Measurements from ENCODE around the gene JAK1. TPM values are rescaled to one million over a fixed set of nuclear protein-coding genes. Genes with fewer than 3 reads are reported as not detected.
A peak's percentile ranks its signal among the peaks of the same experiment; 100 is the strongest.

Gene JAK1
- total and polyA plus RNA-seq, 9 of the 15 experiments (the other 6 are each of a cell fraction or from before 2014, with no cell fraction given), result 9.7 to 44.1 (median 42.5) TPM

DNA sequence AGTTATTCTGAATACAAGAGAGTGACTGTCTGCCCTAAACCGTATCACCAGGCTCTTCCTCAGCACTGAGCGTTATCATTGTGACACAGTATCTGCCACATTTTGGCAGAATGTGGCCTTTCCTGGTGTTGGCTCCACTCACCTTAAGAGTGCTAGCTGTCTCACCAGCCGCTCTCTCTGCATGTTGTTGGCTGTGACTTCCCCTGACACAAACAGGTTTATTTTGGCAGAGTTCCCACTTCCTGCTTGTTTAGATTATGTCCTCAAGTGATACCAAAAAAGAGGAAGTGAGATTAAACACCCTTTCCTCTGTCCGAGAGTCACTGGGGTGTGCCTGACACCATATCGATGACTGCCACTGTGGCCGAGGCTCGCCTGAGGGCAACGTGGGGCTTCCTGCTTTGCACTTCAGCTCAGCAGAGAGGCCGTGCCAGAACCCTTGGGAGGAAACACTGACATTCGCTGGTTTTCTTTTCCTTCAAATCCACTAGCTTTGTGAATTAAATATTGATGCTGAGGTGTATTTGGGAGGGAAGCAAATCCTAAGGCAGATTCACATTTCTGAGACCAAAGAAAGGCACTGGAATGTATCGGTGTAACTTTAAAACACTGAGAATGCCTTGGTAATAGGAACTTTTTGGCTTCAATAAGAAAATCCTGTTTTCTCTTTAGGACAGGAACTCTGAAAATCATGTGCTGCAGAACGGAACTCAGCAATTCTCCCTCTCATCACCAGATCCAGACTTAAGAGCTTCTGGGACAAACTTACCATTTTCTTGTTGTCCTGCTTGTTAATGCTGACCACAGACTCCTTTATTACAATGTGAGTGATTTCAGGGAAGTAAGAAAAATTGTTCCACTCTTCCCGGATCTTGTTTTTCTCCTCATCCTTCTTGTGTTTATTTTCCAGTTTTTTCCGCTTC, 102.1 kb downstream of the JAK1 start (continued):
- TF ChIP-seq, protein P1, sequence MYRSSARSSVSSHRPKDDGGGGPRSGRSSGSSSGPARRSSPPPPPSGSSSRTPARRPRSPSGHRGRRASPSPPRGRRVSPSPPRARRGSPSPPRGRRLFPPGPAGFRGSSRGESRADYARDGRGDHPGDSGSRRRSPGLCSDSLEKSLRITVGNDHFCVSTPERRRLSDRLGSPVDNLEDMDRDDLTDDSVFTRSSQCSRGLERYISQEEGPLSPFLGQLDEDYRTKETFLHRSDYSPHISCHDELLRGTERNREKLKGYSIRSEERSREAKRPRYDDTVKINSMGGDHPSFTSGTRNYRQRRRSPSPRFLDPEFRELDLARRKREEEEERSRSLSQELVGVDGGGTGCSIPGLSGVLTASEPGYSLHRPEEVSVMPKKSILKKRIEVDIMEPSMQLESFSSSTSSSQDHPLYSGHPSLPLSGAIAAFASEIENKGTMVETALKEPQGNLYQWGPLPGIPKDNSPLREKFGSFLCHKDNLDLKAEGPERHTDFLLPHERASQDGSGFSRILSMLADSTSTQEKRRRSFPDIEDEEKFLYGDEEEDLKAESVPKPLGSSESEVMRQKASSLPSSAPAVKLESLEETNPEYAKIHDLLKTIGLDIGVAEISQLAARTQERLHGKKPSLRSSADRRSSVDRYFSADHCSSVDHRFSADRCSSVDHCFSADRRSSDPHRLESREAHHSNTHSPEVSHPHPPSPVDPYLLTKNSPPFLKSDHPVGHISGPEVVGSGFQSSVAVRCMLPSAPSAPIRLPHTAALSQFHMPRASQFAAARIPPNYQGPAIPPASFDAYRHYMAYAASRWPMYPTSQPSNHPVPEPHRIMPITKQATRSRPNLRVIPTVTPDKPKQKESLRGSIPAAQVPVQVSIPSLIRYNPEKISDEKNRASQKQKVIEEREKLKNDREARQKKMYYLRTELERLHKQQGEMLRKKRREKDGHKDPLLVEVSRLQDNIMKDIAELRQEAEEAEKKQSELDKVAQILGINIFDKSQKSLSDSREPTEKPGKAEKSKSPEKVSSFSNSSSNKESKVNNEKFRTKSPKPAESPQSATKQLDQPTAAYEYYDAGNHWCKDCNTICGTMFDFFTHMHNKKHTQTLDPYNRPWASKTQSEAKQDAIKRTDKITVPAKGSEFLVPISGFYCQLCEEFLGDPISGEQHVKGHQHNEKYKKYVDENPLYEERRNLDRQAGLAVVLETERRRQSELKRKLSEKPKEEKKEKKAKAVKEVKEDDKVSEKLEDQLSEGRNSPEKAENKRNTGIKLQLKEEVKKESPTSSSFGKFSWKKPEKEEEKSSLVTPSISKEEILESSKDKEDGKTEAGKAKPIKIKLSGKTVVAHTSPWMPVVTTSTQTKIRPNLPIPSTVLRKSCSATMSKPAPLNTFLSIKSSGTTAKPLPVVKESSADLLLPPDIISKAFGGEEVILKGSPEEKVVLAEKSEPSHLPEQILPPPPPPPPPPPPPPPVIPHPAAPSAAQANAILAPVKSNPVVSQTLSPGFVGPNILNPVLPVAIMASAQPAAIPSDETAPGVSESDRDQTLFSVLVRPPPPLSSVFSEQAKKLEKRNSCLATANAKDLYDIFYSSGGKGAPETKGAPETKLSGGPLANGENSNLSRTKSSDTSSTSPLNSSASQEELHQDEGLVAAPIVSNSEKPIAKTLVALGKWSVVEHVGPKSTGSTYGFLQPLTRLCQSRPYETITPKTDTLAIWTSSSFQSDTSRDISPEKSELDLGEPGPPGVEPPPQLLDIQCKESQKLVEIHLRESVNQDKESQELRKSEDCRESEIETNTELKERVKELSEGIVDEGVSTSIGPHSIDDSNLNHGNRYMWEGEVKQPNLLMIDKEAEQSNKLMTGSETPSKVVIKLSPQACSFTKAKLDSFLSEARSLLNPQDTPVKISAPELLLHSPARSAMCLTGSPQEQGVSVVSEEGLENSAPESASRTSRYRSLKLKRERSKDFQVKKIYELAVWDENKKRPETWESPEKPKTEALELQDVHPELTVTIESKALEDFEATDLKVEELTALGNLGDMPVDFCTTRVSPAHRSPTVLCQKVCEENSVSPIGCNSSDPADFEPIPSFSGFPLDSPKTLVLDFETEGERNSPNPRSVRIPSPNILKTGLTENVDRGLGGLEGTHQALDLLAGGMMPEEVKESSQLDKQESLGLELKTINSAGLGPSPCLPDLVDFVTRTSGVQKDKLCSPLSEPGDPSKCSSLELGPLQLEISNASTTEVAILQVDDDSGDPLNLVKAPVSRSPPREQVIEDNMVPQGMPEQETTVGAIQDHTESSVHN (IDR thresholded peaks at IDR 0.05; ENCODE audit: borderline replicate concordance in 1 of 2, low read depth in 1 of 2), result peak in 1 of 2 experiments; percentile 46; a peak in 1 of 4 replicates
- TF ChIP-seq SNIP1 (IDR thresholded peaks at IDR 0.05; ENCODE audit: low read depth) (no peak), NFE2L1 (tag; IDR thresholded peaks at IDR 0.05; ENCODE audit: borderline replicate concordance, low read depth) (no peak), FOXK2 (conservative IDR thresholded peaks at IDR 0.05 in 1 of 2, IDR thresholded peaks at IDR 0.05 in 1 of 2; ENCODE audit: low read depth in 2 of 2) (peak; percentile 93 to 96), MAFK (IDR thresholded peaks at IDR 0.05; ENCODE audit: low read length) (no peak; the same call in 1 of the 2 replicates), CXXC5 (CRISPR knock-in tag; IDR thresholded peaks at IDR 0.05) (peak; percentile 77), TAF9B (IDR thresholded peaks at IDR 0.05; ENCODE audit: partially characterized antibody) (peak; percentile 42), ZNF324 (CRISPR knock-in tag; IDR thresholded peaks at IDR 0.05) (no peak), NFRKB (IDR thresholded peaks at IDR 0.05; ENCODE audit: low read depth) (no peak), CBX8 (IDR thresholded peaks at IDR 0.05; ENCODE audit: borderline replicate concordance, extremely low read depth, low read depth, low read length, poor library complexity, severe bottlenecking) (no peak)
- TF ChIP-seq, protein P2, sequence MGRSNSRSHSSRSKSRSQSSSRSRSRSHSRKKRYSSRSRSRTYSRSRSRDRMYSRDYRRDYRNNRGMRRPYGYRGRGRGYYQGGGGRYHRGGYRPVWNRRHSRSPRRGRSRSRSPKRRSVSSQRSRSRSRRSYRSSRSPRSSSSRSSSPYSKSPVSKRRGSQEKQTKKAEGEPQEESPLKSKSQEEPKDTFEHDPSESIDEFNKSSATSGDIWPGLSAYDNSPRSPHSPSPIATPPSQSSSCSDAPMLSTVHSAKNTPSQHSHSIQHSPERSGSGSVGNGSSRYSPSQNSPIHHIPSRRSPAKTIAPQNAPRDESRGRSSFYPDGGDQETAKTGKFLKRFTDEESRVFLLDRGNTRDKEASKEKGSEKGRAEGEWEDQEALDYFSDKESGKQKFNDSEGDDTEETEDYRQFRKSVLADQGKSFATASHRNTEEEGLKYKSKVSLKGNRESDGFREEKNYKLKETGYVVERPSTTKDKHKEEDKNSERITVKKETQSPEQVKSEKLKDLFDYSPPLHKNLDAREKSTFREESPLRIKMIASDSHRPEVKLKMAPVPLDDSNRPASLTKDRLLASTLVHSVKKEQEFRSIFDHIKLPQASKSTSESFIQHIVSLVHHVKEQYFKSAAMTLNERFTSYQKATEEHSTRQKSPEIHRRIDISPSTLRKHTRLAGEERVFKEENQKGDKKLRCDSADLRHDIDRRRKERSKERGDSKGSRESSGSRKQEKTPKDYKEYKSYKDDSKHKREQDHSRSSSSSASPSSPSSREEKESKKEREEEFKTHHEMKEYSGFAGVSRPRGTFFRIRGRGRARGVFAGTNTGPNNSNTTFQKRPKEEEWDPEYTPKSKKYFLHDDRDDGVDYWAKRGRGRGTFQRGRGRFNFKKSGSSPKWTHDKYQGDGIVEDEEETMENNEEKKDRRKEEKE (IDR thresholded peaks at IDR 0.05; ENCODE audit: borderline replicate concordance in 1 of 2, control insufficient read depth in 1 of 2, low read depth in 2 of 2, low read length in 1 of 2), result peak in 1 of 2 experiments; percentile 79; a peak in 1 of 4 replicates
- TF ChIP-seq, protein P3, sequence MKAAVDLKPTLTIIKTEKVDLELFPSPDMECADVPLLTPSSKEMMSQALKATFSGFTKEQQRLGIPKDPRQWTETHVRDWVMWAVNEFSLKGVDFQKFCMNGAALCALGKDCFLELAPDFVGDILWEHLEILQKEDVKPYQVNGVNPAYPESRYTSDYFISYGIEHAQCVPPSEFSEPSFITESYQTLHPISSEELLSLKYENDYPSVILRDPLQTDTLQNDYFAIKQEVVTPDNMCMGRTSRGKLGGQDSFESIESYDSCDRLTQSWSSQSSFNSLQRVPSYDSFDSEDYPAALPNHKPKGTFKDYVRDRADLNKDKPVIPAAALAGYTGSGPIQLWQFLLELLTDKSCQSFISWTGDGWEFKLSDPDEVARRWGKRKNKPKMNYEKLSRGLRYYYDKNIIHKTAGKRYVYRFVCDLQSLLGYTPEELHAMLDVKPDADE (conservative IDR thresholded peaks at IDR 0.05; ENCODE audit: control insufficient read depth, low read depth, low read length), result peak; percentile 69; the same call in 1 of the 2 replicates

All from K562 (cell line).